NCI-H1930 (cell line): ENCODE results near the gene PPCDC.

Experiments used
- DNase-seq, 2 experiments: peaks; one replicate each; lab custom pipeline; 2025; lab: John Stamatoyannopoulos, UW

The PPCDC gene

DNA sequence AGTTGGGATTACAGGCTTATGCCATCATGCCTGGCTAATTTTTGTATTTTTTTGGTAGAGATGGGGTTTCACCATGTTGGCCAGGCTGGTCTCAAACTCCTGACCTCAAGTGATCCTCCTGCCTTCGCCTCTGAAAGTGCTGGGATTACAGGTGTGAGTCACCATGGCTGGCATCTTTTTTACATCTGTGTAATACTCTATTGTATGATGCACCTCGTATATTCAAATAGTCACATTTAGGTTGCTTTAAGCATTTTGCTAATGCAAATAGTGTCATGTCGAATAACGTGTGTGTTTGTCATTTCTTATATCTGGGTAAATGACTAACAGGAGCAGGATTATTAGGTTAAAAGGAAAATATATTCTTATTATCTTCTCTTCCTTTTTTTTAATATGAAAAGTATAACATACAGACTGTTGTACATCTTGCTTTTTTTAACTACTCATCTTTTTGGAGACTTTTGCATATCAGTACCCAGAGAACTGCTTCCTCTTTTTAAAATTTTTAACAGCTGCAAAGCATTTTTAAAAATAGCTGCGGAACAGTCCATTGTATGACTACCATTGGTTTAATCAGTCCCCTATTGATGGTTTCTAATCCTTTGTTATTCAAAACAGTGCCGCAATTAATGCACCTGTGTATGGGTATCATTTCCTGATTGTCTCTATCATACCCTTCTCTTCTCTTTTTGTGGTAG lies 14.6 kb upstream of the PPCDC start:
- no peak for DNase-seq

- DNase-seq = no peak
These were observed 7.0 kb upstream of the PPCDC start for GRCh38 chr15:75016431-75016830.

DNA sequence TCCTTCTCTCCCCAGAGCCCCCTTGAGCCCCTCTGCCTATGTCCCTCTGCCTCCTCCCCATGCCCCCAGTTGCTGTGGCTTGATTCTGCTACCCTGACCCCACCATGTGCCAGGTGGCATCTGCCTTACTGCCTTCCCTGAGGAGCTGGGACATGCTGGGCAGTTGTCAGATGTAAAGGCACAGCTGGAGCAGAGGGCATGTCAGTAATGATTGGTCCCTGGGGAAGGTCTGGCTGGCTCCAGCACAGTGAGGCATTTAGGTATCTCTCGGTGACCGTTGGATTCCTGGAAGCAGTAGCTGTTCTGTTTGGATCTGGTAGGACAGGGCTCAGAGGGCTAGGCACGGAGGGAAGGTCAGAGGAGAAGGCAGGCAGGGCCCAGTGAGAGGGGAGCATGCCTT lies 3.5 kb upstream of the PPCDC start:
- no peak for DNase-seq

DNA sequence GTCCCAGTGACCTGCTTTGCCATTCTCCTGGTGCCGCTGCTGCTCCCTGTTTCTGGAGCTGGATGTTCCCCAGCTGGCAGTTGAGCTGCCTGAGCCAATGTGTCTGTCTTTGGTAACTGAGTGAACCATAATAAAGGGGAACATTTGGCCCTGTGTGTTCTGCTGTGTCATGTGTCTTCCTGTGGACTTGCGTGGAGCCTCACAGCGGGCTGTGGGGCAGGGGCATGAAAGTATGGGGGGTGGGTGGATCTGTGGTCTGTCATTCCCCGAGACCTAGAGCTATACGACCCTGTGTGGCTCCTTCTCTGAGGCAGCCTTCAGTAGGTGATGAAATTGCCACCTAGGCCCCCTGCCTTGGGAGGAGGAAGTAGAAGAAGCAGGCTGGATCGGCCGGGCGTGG lies 2.0 kb upstream of the PPCDC start:
- no peak for DNase-seq

GRCh38 chr15:75022783-75023180 lies 608 bp upstream of the PPCDC start:
- no peak for DNase-seq

GRCh38 chr15:75023872-75024636 lies 664 bp downstream of the PPCDC start:
- DNase-seq = no peak

DNA sequence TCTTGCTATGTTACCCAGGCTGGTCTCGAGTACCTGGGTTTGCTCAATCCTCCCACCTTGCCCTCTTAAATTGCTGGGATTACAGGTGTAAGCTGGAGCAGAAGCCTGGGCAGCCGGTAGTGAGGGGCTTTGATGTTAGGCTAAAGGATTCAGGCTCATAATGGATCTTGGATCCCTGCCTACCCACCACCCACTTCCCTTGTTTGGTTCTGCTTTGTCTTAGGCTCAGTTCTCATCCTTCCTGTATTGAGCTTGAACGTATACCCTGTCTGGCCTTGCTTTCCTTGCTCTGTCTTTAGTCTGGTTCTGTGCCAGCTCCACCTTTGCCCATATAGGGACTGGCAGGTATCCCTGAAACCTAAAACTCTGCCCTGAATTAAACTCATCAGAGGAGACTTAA lies 1.7 kb downstream of the PPCDC start:
- DNase-seq = no peak

GRCh38 chr15:75025548-75026260 lies 2.3 kb downstream of the PPCDC start:
- no peak for DNase-seq

DNA sequence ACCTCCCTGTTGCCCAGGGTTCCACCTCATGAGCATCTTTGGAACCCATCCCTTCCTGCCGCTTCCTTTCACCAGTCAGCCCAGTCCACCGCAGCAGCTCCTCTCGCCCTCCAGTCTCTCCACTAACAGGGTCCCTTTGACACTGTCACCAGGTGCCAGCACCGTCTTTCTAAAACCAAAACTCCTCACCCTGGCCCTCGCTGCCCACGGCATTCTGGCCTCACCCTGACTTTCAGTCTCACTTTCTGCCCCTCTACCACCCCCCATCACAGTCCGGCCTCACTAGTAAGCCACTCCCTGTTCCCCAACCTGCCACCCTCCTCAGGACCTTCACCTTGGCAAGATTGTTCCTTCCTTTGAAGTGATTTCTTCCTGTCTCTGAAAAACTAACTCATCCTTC lies 4.2 kb downstream of the PPCDC start:
- DNase-seq = no peak

- DNase-seq = no peak
These were observed 5.6 kb downstream of the PPCDC start for GRCh38 chr15:75028991-75029377.

- peak; percentile 14 to 39 for DNase-seq
These were observed 6.1 kb downstream of the PPCDC start for GRCh38 chr15:75029378-75030022.

DNA sequence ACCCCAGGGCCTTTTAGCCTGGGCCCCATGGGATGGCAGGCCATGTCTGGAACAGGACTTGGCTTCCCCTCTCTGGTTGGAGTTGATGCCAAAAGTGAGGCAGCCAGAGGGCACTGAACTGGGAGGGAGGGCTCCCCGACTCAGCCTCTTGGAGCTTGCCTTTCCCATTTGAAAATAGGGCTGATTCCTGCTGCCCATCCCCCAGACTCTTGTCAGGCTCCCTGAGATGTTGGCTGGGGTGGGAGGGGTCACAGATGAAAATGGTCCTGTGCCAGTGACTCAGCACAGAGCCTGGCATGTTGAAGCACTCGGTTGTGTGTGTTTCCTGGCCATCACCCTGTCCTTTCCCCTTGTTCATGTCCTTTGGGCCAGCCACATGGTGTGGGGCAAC lies 6.6 kb downstream of the PPCDC start:
- DNase-seq = no peak

DNA sequence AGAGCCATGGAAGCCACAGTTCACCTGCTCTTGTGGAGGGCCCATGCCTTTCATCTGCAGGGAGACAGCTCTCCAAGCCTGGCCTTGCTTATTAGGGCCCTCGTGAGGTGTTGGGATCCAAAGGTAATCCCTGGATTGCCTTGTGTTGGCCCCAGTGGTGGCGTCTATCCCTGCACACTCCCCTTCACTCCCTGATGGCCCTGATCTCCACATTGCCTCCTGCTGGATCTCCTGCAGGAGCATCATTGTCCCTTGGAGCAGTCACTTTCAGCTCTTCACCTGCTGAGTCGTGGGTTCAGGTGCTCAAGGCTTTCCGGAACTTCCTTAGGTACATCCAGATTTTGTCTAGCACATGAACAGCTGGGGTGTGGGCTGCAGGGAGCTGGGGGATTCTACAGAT lies 7.0 kb downstream of the PPCDC start:
- DNase-seq = no peak

- no peak for DNase-seq
These were observed 8.5 kb downstream of the PPCDC start for GRCh38 chr15:75031848-75032247.

DNA sequence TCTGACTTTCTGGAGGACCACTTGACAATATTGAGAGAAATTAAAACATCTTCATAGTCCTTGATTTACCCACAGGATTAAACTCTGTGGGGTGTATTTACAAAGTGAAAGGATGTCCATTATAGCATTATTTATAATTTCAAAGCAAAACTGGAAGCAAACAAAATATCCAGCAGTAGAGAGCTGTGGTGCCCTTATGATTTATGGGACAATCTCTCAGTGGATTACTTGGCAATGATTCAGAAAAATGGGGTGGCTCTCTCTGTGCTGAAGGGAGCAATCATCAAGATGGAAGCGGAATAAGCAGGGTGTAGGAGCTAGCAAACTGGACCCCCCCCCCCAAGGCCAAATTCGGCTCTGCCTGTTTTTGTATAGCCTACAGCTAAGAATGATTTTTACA lies 9.0 kb downstream of the PPCDC start:
- no peak for DNase-seq

GRCh38 chr15:75033809-75034208 lies 10.4 kb downstream of the PPCDC start:
- DNase-seq = no peak

DNA sequence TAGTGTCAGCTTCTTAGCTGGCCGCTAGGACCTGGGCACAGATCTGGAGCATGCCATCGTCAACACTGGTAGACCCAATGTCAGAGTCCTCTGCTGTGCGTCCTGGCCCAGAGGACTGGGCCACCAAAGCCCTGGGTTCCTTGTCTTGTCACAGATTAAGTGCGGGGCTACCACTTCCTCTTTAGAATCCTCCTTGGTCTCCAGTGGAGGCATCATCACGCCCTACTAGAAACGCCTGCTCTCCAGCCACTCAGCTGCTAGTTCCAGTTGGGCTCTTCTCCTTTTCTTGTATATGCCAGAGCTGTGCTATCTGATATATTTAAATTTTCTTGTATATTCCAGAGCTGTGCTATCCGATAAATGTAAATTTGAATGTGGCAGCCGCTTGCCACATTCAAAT lies 11.2 kb downstream of the PPCDC start:
- no peak for DNase-seq

DNA sequence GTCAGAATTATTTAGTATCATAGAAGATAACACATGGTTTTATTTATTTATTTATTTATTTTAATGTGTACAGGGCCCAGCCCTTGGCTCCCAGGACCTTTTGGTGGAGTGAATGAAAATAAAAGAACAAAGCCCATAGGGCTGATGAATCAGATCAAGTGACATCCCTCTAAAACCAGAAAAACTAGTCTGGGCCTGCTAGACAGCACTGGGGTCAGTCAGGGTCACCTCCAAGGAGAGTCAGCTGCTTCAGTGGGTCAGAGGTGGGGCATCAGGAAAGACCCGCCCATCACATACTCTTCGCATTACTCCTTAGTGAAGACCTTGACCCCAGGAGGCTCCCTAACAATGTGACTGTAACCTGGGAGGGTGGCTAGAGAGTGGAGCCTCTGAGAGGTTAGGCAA lies 12.8 kb downstream of the PPCDC start:
- DNase-seq = no peak

- no peak for DNase-seq
These were observed 14.3 kb downstream of the PPCDC start for GRCh38 chr15:75037685-75038084.

DNA sequence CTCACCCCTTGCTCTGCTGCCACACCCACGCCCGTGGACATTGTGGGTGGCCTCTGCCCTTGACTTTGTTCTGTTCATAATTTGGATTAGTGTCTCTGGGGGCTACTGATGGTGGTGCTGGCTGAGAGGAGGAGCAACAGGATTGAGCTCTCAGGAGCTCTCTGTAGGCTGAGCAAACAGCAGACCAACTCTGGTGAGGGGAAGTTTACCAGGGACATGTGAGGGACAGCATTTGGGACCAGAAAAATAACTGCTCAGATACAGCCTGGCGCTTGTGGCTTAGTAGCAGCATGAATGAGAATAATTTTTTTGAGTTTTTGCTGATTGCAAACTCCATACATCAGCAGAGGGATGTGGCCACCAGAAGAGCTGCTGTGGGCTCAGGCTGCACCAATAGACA lies 14.8 kb downstream of the PPCDC start:
- DNase-seq = no peak

- DNase-seq = no peak
These were observed 19.5 kb downstream of the PPCDC start for GRCh38 chr15:75042730-75043508.
